Measurements from ENCODE around the gene FBXW11. TPM values are rescaled to one million over a fixed set of nuclear protein-coding genes. Genes with fewer than 3 reads are reported as not detected.

The FBXW11 gene
- total RNA-seq, 2 donors from 2014 or later = 25.9 to 35.5 TPM

DNA sequence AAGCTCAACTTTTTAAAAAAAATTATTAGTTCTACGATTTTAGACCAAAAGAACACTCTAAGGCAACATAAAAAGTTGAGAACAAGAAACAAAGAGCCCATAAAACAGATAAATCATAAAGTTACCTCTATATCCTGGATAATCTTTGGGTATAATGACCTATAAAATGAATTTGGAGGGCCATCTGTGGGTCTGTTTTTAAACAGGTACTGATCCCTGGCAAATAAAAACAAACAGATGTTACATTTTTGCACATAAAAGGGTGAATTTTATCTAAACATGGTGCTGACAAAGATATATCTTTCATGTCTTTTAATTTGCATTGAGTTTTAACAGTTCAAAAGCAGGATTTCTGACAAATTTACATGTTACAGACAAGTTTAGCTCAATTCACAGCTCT, 107.6 kb downstream of the FBXW11 start:
- TF ChIP-seq CTCF (IDR thresholded peaks at IDR 0.05) = no peak

DNA sequence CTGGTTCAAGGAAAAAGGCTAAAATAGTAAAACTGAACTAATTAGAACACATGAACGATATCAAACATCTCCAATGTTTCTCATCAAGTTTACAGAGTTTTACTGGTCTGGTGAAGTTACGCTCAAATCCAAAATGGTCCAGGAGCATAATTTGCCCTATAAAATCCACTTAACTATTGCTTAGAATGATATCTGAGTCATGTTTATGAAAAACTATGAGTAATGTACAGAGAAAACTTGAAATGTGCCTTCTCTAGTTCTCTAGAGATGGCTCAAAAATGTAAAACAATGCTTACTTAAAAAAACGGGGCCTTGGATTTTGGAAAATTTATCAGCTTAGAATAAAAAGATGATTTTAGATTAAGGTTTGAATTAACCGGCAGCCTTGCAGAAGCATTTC, 108.1 kb downstream of the FBXW11 start:
- intact Hi-C loops (cut with DNase I) = no loop called here
- no peak for TF ChIP-seq CTCF (IDR thresholded peaks at IDR 0.05)
- H3K9ac ChIP-seq (ENCODE audit: low read depth in 2 of 2, low read length in 2 of 2) = no peak overlapping the region

More for the DNA sequence above, 107.6 kb downstream of the FBXW11 start:
- no peaks in the 10 kb centered on the region for H3K36me3 ChIP-seq
- no peaks in the 10 kb centered on the region for H3K9me3 ChIP-seq
- no peak for DNase-seq
- intact Hi-C loops (cut with DNase I) = no loop called here
- H3K27ac ChIP-seq = no peak overlapping the region
- no peak overlapping the region for H3K4me3 ChIP-seq
- H3K27me3 ChIP-seq = no peaks in the 10 kb centered on the region
- no peak overlapping the region for H3K9ac ChIP-seq (ENCODE audit: low read depth in 2 of 2, low read length in 2 of 2)
- no peaks in the 10 kb centered on the region for H3K4me1 ChIP-seq

GRCh38 chr5:171897231-171897630, 109.2 kb downstream of the FBXW11 start:
- Histone ChIP-seq H3K27ac (no peak overlapping the region), H3K27me3 (no peaks in the 10 kb centered on the region), H3K4me3 (no peak overlapping the region), H3K9ac (ENCODE audit: low read depth in 2 of 2, low read length in 2 of 2) (no peak overlapping the region), H3K36me3 (no peaks in the 10 kb centered on the region), H3K4me1 (no peaks in the 10 kb centered on the region), H3K9me3 (no peaks in the 10 kb centered on the region)
- DNase-seq = no peak
- intact Hi-C loops (cut with DNase I) = no loop called here
- TF ChIP-seq CTCF (IDR thresholded peaks at IDR 0.05) = no peak

More for the DNA sequence above, 108.1 kb downstream of the FBXW11 start:
- no peak for DNase-seq
- no peaks in the 10 kb centered on the region for H3K27me3 ChIP-seq
- H3K27ac ChIP-seq = no peak overlapping the region
- H3K4me3 ChIP-seq = no peak overlapping the region
- H3K9me3 ChIP-seq = no peaks in the 10 kb centered on the region
- H3K4me1 ChIP-seq = no peaks in the 10 kb centered on the region
- H3K36me3 ChIP-seq = no peaks in the 10 kb centered on the region

- Histone ChIP-seq H3K9me3 (no peaks in the 10 kb centered on the region), H3K36me3 (no peaks in the 10 kb centered on the region), H3K4me1 (no peaks in the 10 kb centered on the region), H3K27me3 (no peaks in the 10 kb centered on the region), H3K27ac (no peak overlapping the region), H3K4me3 (no peak overlapping the region), H3K9ac (ENCODE audit: low read depth in 2 of 2, low read length in 2 of 2) (no peak overlapping the region)
- TF ChIP-seq CTCF (IDR thresholded peaks at IDR 0.05) = no peak
- intact Hi-C loops (cut with DNase I) = no loop called here
- no peak for DNase-seq
These were observed 111.4 kb downstream of the FBXW11 start for GRCh38 chr5:171895081-171895480.

DNA sequence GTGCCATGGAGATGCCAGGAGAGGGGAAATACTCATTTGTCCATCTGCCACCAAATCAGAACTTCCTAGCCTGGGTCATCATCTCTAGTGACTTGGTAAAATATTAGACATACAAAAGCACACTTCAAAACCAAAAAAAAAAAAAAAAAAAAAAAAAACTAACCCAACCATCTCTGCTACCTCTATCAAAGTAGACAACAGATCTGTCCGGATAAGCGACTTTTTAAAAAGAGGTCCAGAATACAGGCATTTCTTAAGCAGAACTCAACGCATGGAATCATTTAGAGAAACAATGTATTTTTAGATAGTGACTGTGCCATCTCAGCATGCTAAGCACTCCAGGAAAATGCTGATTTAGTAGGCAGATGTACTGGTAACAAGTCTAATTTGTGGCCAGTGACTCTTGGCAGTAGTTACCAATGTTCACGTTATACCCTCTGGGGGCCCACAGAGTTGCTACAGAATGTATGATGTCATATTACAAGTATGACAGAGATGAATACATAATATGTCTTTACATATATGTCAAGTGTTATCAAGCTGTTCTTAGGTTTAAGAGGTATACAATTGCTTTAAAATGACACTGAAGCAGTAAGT, 113.0 kb downstream of the FBXW11 start:
- H3K36me3 ChIP-seq = no peaks in the 10 kb centered on the region
- DNase-seq = no peak
- no peak overlapping the region for H3K4me3 ChIP-seq
- TF ChIP-seq CTCF (IDR thresholded peaks at IDR 0.05) = no peak
- H3K27me3 ChIP-seq = no peaks in the 10 kb centered on the region
- H3K9ac ChIP-seq (ENCODE audit: low read depth in 2 of 2, low read length in 2 of 2) = no peak overlapping the region
- intact Hi-C loops (cut with DNase I) = no loop called here
- H3K9me3 ChIP-seq = no peaks in the 10 kb centered on the region
- H3K4me1 ChIP-seq = no peaks in the 10 kb centered on the region
- H3K27ac ChIP-seq = no peak overlapping the region

All from colonic mucosa (tissue), 4 donors.